ENCODE results near the gene CLSTN3. TPM values are rescaled to one million over a fixed set of nuclear protein-coding genes. Genes with fewer than 3 reads are reported as not detected.

Gene CLSTN3
- total and polyA plus RNA-seq, 2 experiments from 2014 or later: 5.0 to 46.9 TPM

GRCh38 chr12:7203109-7203508, 72.9 kb downstream of the CLSTN3 start (continued):
- no peak for TF ChIP-seq ZNF462 (CRISPR knock-in tag; IDR thresholded peaks at IDR 0.05)

DNA sequence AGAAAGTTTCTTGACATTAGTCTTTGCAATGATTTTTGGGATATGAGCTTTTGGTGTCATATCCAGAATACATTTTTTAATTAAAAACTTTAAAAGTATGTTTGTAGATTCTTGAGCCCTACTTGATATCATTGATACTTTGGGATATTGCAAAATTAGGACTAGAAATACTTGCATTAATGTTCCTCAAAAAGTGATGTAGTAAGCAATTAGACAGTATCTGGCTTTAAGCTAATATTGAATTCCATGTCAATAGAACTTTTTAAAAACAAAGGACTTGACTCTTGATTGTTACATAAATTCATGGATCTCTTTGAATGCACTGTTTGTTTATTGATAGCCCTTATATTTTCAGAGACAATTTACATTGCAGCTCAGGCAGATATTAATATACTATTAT, 74.9 kb downstream of the CLSTN3 start:
- H3K4me2 ChIP-seq: no peak overlapping the region
- Mint-ChIP-seq H3K9me3 (peaks cover 12% of the 10 kb centered on the region), H3K27me3 (ENCODE audit: insufficient read depth, low read depth, poor library complexity) (no peaks in the 10 kb centered on the region), H3K36me3 (ENCODE audit: low read depth) (peaks cover 91% of the 10 kb centered on the region), H3K4me3 (no peak overlapping the region), H3K27ac (no peak overlapping the region), H3K4me1 (peaks cover 3% of the 10 kb centered on the region; the same call in 1 of the 3 replicates)
- no peak overlapping the region for H3K27ac ChIP-seq (ENCODE audit: low read depth)
- H3K36me3 ChIP-seq (ENCODE audit: insufficient read depth): peaks cover 38% of the 10 kb centered on the region
- no peak for TF ChIP-seq CTCF (conservative IDR thresholded peaks at IDR 0.05; ENCODE audit: low read depth in 2 of 2)
- TF ChIP-seq STAT1 (IDR thresholded peaks at IDR 0.05; ENCODE audit: unreplicated experiment): no peak
- no peak for TF ChIP-seq EZH2 (IDR thresholded peaks at IDR 0.05; ENCODE audit: low read depth, unreplicated experiment)
- H3K9me2 ChIP-seq (ENCODE audit: insufficient read depth): no peaks in the 10 kb centered on the region
- ATAC-seq (no peak), DNase-seq (ENCODE audit: low spot score) (no peak)
- H3K4me3 ChIP-seq: no peak overlapping the region
- H3F3A ChIP-seq (replicated peaks; ENCODE audit: low read depth): no peaks in the 10 kb centered on the region
- no peaks in the 10 kb centered on the region for H4K20me1 ChIP-seq (replicated peaks; ENCODE audit: insufficient read depth)
- H3K4me1 ChIP-seq (ENCODE audit: insufficient read depth): no peaks in the 10 kb centered on the region
- H2AFZ ChIP-seq: no peak overlapping the region
- H3K27me3 ChIP-seq (ENCODE audit: insufficient read depth): no peaks in the 10 kb centered on the region
- H3K79me2 ChIP-seq (replicated peaks; ENCODE audit: insufficient read depth): no peaks in the 10 kb centered on the region
